ENCODE measurements around the gene PRKAR2B. TPM values are rescaled to one million over a fixed set of nuclear protein-coding genes. Genes with fewer than 3 reads are reported as not detected.

Gene PRKAR2B
- total and polyA plus RNA-seq, 2 experiments from 2014 or later = 0.81 to 3.2 TPM

- Histone ChIP-seq H3K9me3 (ENCODE audit: low read depth) (no peaks in the 10 kb centered on the region), H3K4me2 (ENCODE audit: unreplicated experiment) (no peak overlapping the region), H3K4me1 (ENCODE audit: insufficient read depth) (no peaks in the 10 kb centered on the region), H3K79me2 (ENCODE audit: insufficient read depth) (no peaks in the 10 kb centered on the region), H2AFZ (no peak overlapping the region), H3F3A (ENCODE audit: insufficient read depth) (no peaks in the 10 kb centered on the region), H3K27me3 (replicated peaks; ENCODE audit: insufficient read depth) (no peaks in the 10 kb centered on the region), H4K20me1 (ENCODE audit: insufficient read depth) (no peaks in the 10 kb centered on the region), H3K36me3 (ENCODE audit: low read depth) (no peaks in the 10 kb centered on the region), H3K4me3 (no peak overlapping the region), H3K9me2 (ENCODE audit: insufficient read depth) (no peaks in the 10 kb centered on the region), H3K9ac (no peak overlapping the region), H3K27ac (no peak overlapping the region)
- no peak for DNase-seq
- 78 to 90% methylated on average over 2 of the region's 2 CpGs for WGBS, 2 experiments (ENCODE audit: low coverage in 1 of 2, low lambda C conversion rate in 2 of 2, missing lambda C conversion rate in 2 of 2)
- TF ChIP-seq EZH2phosphoT487 (IDR thresholded peaks at IDR 0.05; ENCODE audit: insufficient read depth, low read depth) (no peak), EZH2 (IDR thresholded peaks at IDR 0.05; ENCODE audit: insufficient read depth, poor library complexity, severe bottlenecking) (no peak)
- in situ Hi-C loops (cut with MboI) = no loop called here
Measured at GRCh38 chr7:107001490-107001889, 43.0 kb upstream of the PRKAR2B start.

- Histone ChIP-seq H3K4me1 (ENCODE audit: insufficient read depth) (no peaks in the 10 kb centered on the region), H3K9ac (no peak overlapping the region), H3F3A (ENCODE audit: insufficient read depth) (no peaks in the 10 kb centered on the region), H3K27ac (no peak overlapping the region), H3K9me2 (ENCODE audit: insufficient read depth) (no peaks in the 10 kb centered on the region), H3K4me2 (ENCODE audit: unreplicated experiment) (no peak overlapping the region), H3K9me3 (ENCODE audit: low read depth) (no peaks in the 10 kb centered on the region), H4K20me1 (ENCODE audit: insufficient read depth) (no peaks in the 10 kb centered on the region), H2AFZ (no peak overlapping the region), H3K4me3 (no peak overlapping the region), H3K27me3 (replicated peaks; ENCODE audit: insufficient read depth) (no peaks in the 10 kb centered on the region), H3K36me3 (ENCODE audit: low read depth) (no peaks in the 10 kb centered on the region), H3K79me2 (ENCODE audit: insufficient read depth) (no peaks in the 10 kb centered on the region)
- WGBS, 2 experiments (ENCODE audit: low coverage in 1 of 2, low lambda C conversion rate in 2 of 2, missing lambda C conversion rate in 2 of 2) = 85 to 88% methylated on average over 4 of the region's 4 CpGs
- TF ChIP-seq EZH2phosphoT487 (IDR thresholded peaks at IDR 0.05; ENCODE audit: insufficient read depth, low read depth) = no peak
- TF ChIP-seq EZH2 (IDR thresholded peaks at IDR 0.05; ENCODE audit: insufficient read depth, poor library complexity, severe bottlenecking) = no peak
- no peak for DNase-seq
- in situ Hi-C loops (cut with MboI) = no loop called here
Measured at GRCh38 chr7:107002126-107002525, 42.4 kb upstream of the PRKAR2B start.

GRCh38 chr7:107002529-107002998 is 41.9 kb upstream of the PRKAR2B start:
- TF ChIP-seq EZH2 (IDR thresholded peaks at IDR 0.05; ENCODE audit: insufficient read depth, poor library complexity, severe bottlenecking) = no peak
- TF ChIP-seq EZH2phosphoT487 (IDR thresholded peaks at IDR 0.05; ENCODE audit: insufficient read depth, low read depth) = no peak
- no peaks in the 10 kb centered on the region for H3K9me2 ChIP-seq (ENCODE audit: insufficient read depth)
- H2AFZ ChIP-seq = no peak overlapping the region
- no peaks in the 10 kb centered on the region for H3K4me1 ChIP-seq (ENCODE audit: insufficient read depth)
- no peak for DNase-seq
- no peaks in the 10 kb centered on the region for H3K27me3 ChIP-seq (replicated peaks; ENCODE audit: insufficient read depth)
- in situ Hi-C loops (cut with MboI) = no loop called here
- no peaks in the 10 kb centered on the region for H3K79me2 ChIP-seq (ENCODE audit: insufficient read depth)
- no peak overlapping the region for H3K9ac ChIP-seq
- no peak overlapping the region for H3K4me3 ChIP-seq
- no peak overlapping the region for H3K27ac ChIP-seq
- no peaks in the 10 kb centered on the region for H3K9me3 ChIP-seq (ENCODE audit: low read depth)
- H4K20me1 ChIP-seq (ENCODE audit: insufficient read depth) = no peaks in the 10 kb centered on the region
- no peak overlapping the region for H3K4me2 ChIP-seq (ENCODE audit: unreplicated experiment)
- no peaks in the 10 kb centered on the region for H3K36me3 ChIP-seq (ENCODE audit: low read depth)
- H3F3A ChIP-seq (ENCODE audit: insufficient read depth) = no peaks in the 10 kb centered on the region
- WGBS, 2 experiments (ENCODE audit: low coverage in 1 of 2, low lambda C conversion rate in 2 of 2, missing lambda C conversion rate in 2 of 2) = 65 to 67% methylated on average over 3 of the region's 3 CpGs

- no peak overlapping the region for H3K27ac ChIP-seq
- H2AFZ ChIP-seq = no peak overlapping the region
- in situ Hi-C loops (cut with MboI) = no loop called here
- no peak for DNase-seq
- H3K27me3 ChIP-seq (replicated peaks; ENCODE audit: insufficient read depth) = no peaks in the 10 kb centered on the region
- no peaks in the 10 kb centered on the region for H3K79me2 ChIP-seq (ENCODE audit: insufficient read depth)
- H3F3A ChIP-seq (ENCODE audit: insufficient read depth) = no peaks in the 10 kb centered on the region
- H3K9me3 ChIP-seq (ENCODE audit: low read depth) = no peaks in the 10 kb centered on the region
- no peaks in the 10 kb centered on the region for H3K4me1 ChIP-seq (ENCODE audit: insufficient read depth)
- H3K9me2 ChIP-seq (ENCODE audit: insufficient read depth) = no peaks in the 10 kb centered on the region
- TF ChIP-seq EZH2 (IDR thresholded peaks at IDR 0.05; ENCODE audit: insufficient read depth, poor library complexity, severe bottlenecking) = no peak
- no peak for TF ChIP-seq EZH2phosphoT487 (IDR thresholded peaks at IDR 0.05; ENCODE audit: insufficient read depth, low read depth)
- no peaks in the 10 kb centered on the region for H4K20me1 ChIP-seq (ENCODE audit: insufficient read depth)
- H3K4me2 ChIP-seq (ENCODE audit: unreplicated experiment) = no peak overlapping the region
- no peaks in the 10 kb centered on the region for H3K36me3 ChIP-seq (ENCODE audit: low read depth)
- 73 to 80% methylated on average over 6 of the region's 6 CpGs for WGBS, 2 experiments (ENCODE audit: low coverage in 1 of 2, low lambda C conversion rate in 2 of 2, missing lambda C conversion rate in 2 of 2)
- no peak overlapping the region for H3K4me3 ChIP-seq
- H3K9ac ChIP-seq = no peak overlapping the region
Measured at GRCh38 chr7:107007007-107007891, 37.3 kb upstream of the PRKAR2B start.

Data from GM23248 (cell line).